WTC11 (cell line): ENCODE data around the gene PROSER3. TPM values are rescaled to one million over a fixed set of nuclear protein-coding genes. Genes with fewer than 3 reads are reported as not detected.

Source experiments
- ATAC-seq: fragments of 200-7000 bp; cut with Tn5 transposase; 2 replicates; pipeline ENCODE4 v1.10.0; 2021; ENCODE audit warnings: mild to moderate bottlenecking, moderate library complexity
- CTCF ChIA-PET: fragments of 300-600 bp; sonication (Branson Sonifier 250); formaldehyde crosslinking; loops from one replicate; lab custom pipeline; 2021; ENCODE audit warnings: antibody characterized with exemption; lab: Charles Lee
- POLR2A ChIA-PET: fragments of 350-600 bp; sonication (Branson Sonifier 250); formaldehyde crosslinking; loops from one replicate; lab custom pipeline; 2021; ENCODE audit warnings: antibody characterized with exemption; lab: Charles Lee
- DNase-seq: peaks from one replicate; pipeline ENCODE4 v3.0.0; 2021; ENCODE audit warnings: low spot score
- H3K27ac Mint-ChIP-seq: 2 replicates; pipeline ENCODE4 v1.8.0; 2021; ENCODE audit warnings: mixed read lengths
- H3K27me3 Mint-ChIP-seq: 2 replicates; pipeline ENCODE4 v1.8.0; 2021; ENCODE audit warnings: low read depth, mild to moderate bottlenecking, moderate library complexity, mixed read lengths
- H3K36me3 Mint-ChIP-seq: 2 replicates; pipeline ENCODE4 v1.8.0; 2021; ENCODE audit warnings: mixed read lengths
- H3K4me1 Mint-ChIP-seq: 2 replicates; pipeline ENCODE4 v1.8.0; 2022; ENCODE audit warnings: mixed read lengths
- H3K4me3 Mint-ChIP-seq: 2 replicates; pipeline ENCODE4 v1.8.0; 2021; ENCODE audit warnings: mild to moderate bottlenecking, moderate library complexity, mixed read lengths
- H3K9me3 Mint-ChIP-seq: 2 replicates; pipeline ENCODE4 v1.8.0; 2021; ENCODE audit warnings: mixed read lengths
- ATF3 ChIP-seq: sonication (generic); formaldehyde crosslinking; conservative IDR thresholded peaks from 2 replicates; pipeline ENCODE4 v1.8.1; 2022; ENCODE audit warnings: mild to moderate bottlenecking, missing genetic modification reagents
- CBFB ChIP-seq: sonication (generic); formaldehyde crosslinking; IDR thresholded peaks from 2 replicates; pipeline ENCODE4 v1.8.1; 2022; ENCODE audit warnings: mild to moderate bottlenecking, low read depth, missing genetic modification reagents
- GTF2I ChIP-seq: fragments of 250-450 bp; sonication (Bioruptor Pico); conservative IDR thresholded peaks from 2 replicates; pipeline ENCODE4 v1.4.0; 2021; ENCODE audit warnings: mild to moderate bottlenecking
- HMGA2 ChIP-seq: fragments of 250-450 bp; sonication (Bioruptor Pico); IDR thresholded peaks from 2 replicates; pipeline ENCODE4 v1.4.0; 2021; ENCODE audit warnings: mild to moderate bottlenecking, moderate library complexity
- HMGXB4 ChIP-seq: sonication (generic); formaldehyde crosslinking; IDR thresholded peaks from 2 replicates; pipeline ENCODE4 v1.8.1; 2023; ENCODE audit warnings: mild to moderate bottlenecking, moderate library complexity, missing genetic modification reagents
- IRF2 ChIP-seq: sonication (generic); formaldehyde crosslinking; IDR thresholded peaks from 2 replicates; pipeline ENCODE4 v1.8.0; 2022; ENCODE audit warnings: low read depth, missing genetic modification reagents, borderline replicate concordance
- JAZF1 ChIP-seq: fragments of 250-450 bp; sonication (Bioruptor Pico); IDR thresholded peaks from 2 replicates; pipeline ENCODE4 v1.9.0; 2021; ENCODE audit warnings: moderate library complexity, mild to moderate bottlenecking, inconsistent platforms
- KAT7 ChIP-seq: sonication (generic); formaldehyde crosslinking; IDR thresholded peaks from 2 replicates; pipeline ENCODE4 v1.8.1; 2023; ENCODE audit warnings: missing genetic modification reagents, mild to moderate bottlenecking, borderline replicate concordance
- MYBL2 ChIP-seq: sonication (generic); formaldehyde crosslinking; IDR thresholded peaks from 2 replicates; pipeline ENCODE4 v1.8.1; 2023; ENCODE audit warnings: mild to moderate bottlenecking, moderate library complexity, missing genetic modification reagents
- NR1H2 ChIP-seq: sonication (generic); formaldehyde crosslinking; IDR thresholded peaks from 2 replicates; pipeline ENCODE4 v1.9.0; 2021; ENCODE audit warnings: mild to moderate bottlenecking, moderate library complexity, missing genetic modification reagents
- RELA ChIP-seq: sonication (generic); formaldehyde crosslinking; IDR thresholded peaks from 2 replicates; pipeline ENCODE4 v1.8.1; 2022; ENCODE audit warnings: missing genetic modification reagents, mild to moderate bottlenecking, borderline replicate concordance
- RORB ChIP-seq: fragments of 250-450 bp; sonication (Bioruptor Pico); IDR thresholded peaks from 2 replicates; pipeline ENCODE4 v1.9.0; 2021; ENCODE audit warnings: mild to moderate bottlenecking
- SMAD4 ChIP-seq: sonication (generic); formaldehyde crosslinking; IDR thresholded peaks from 2 replicates; pipeline ENCODE4 v1.8.0; 2022; ENCODE audit warnings: mild to moderate bottlenecking, missing genetic modification reagents
- SOX15 ChIP-seq: fragments of 250-450 bp; sonication (Bioruptor Pico); IDR thresholded peaks from 2 replicates; pipeline ENCODE4 v1.9.0; 2021; ENCODE audit warnings: mild to moderate bottlenecking
- SP1 ChIP-seq: sonication (generic); formaldehyde crosslinking; conservative IDR thresholded peaks from 2 replicates; pipeline ENCODE4 v1.8.1; 2022; ENCODE audit warnings: missing genetic modification reagents
- ZNF232 ChIP-seq: sonication (generic); formaldehyde crosslinking; IDR thresholded peaks from 2 replicates; pipeline ENCODE4 v1.8.0; 2022; ENCODE audit warnings: mild to moderate bottlenecking, missing genetic modification reagents
- ZNF263 ChIP-seq: sonication (generic); formaldehyde crosslinking; IDR thresholded peaks from 2 replicates; pipeline ENCODE4 v1.8.1; 2022; ENCODE audit warnings: low read depth, mild to moderate bottlenecking, moderate library complexity, missing genetic modification reagents
- ZNF396 ChIP-seq: fragments of 250-450 bp; sonication (Bioruptor Pico); IDR thresholded peaks from 2 replicates; pipeline ENCODE4 v1.8.0; 2021; ENCODE audit warnings: mild to moderate bottlenecking, moderate library complexity, borderline replicate concordance
- ZNF416 ChIP-seq: fragments of 250-450 bp; sonication (Bioruptor Pico); IDR thresholded peaks from 2 replicates; pipeline ENCODE4 v1.9.0; 2021; ENCODE audit warnings: mild to moderate bottlenecking, inconsistent platforms
- ZNF423 ChIP-seq: fragments of 250-450 bp; sonication (Bioruptor Pico); IDR thresholded peaks from 2 replicates; pipeline ENCODE4 v2.1.2; 2022; ENCODE audit warnings: mild to moderate bottlenecking, moderate library complexity
- ZNF512 ChIP-seq: sonication (generic); formaldehyde crosslinking; IDR thresholded peaks from 2 replicates; pipeline ENCODE4 v1.8.1; 2022; ENCODE audit warnings: missing genetic modification reagents, borderline replicate concordance
- total RNA-seq: library from RNA; stranded (reverse); gene quantifications from 3 replicates; pipeline ENCODE4 v1.2.3, GENCODE V29; 2021
- TF ChIP-seq, protein P1 (sequence below): sonication (generic); formaldehyde crosslinking; IDR thresholded peaks from 2 replicates; pipeline ENCODE4 v1.8.0; 2022; ENCODE audit warnings: mild to moderate bottlenecking, missing genetic modification reagents
- TF ChIP-seq, protein P2 (sequence below): sonication (generic); formaldehyde crosslinking; IDR thresholded peaks from 2 replicates; pipeline ENCODE4 v1.8.1; 2022; ENCODE audit warnings: low read depth, mild to moderate bottlenecking, moderate library complexity, missing genetic modification reagents, borderline replicate concordance
- TF ChIP-seq, protein P3 (sequence below): fragments of 250-450 bp; sonication (Bioruptor Pico); conservative IDR thresholded peaks from 2 replicates; pipeline ENCODE4 v1.9.0; 2021; ENCODE audit warnings: mild to moderate bottlenecking

Gene PROSER3
- total RNA-seq, 1 experiment from 2014 or later = 32.9 TPM

- TF ChIP-seq, protein P1, sequence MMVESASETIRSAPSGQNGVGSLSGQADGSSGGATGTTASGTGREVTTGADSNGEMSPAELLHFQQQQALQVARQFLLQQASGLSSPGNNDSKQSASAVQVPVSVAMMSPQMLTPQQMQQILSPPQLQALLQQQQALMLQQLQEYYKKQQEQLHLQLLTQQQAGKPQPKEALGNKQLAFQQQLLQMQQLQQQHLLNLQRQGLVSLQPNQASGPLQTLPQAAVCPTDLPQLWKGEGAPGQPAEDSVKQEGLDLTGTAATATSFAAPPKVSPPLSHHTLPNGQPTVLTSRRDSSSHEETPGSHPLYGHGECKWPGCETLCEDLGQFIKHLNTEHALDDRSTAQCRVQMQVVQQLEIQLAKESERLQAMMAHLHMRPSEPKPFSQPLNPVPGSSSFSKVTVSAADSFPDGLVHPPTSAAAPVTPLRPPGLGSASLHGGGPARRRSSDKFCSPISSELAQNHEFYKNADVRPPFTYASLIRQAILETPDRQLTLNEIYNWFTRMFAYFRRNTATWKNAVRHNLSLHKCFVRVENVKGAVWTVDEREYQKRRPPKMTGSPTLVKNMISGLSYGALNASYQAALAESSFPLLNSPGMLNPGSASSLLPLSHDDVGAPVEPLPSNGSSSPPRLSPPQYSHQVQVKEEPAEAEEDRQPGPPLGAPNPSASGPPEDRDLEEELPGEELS = no peak
- TF ChIP-seq JAZF1 (CRISPR knock-in tag) = no peak
- no peak for TF ChIP-seq ZNF396 (CRISPR knock-in tag)
Measured at GRCh38 chr19:35752746-35753350, 5.1 kb upstream of the PROSER3 start (continued).

DNA sequence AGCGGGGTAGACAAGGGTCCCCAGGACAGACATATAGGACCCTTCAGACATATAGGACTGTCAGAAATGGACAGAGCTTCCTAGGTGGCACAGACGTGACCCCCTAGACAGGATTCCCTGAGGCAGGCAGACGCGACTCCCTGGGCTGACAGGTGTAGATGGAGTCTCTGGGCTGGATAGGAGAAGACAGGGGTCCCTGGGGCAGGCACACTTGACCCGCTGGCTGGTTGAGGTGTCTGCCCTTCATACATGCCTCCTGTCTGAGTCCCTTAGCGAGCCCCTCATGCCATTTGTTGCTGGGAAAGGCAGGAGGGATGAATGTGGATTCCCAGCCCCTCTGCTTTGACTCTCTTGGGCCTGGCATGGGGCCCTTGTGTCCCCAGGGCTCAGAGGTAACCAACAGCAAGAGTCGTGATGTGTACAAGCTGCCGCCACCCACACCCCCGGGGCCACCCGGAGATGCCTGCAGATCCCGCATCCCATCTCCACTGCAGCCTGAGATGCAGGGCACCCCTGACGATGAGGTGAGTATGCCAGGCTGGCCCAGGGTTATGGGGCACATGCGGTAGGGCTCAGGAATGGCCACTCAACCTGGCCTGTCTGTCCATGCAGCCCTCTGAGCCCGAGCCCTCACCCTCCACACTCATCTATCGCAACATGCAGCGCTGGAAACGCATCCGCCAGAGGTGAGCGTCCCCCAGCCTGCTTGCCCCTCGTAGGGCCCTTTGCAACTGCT, 4.2 kb upstream of the PROSER3 start:
- DNase-seq (no peak), ATAC-seq (no peak)
- Mint-ChIP-seq H3K27ac (no peak overlapping the region), H3K9me3 (no peaks in the 10 kb centered on the region), H3K36me3 (no peaks in the 10 kb centered on the region), H3K27me3 (peaks cover 23% of the 10 kb centered on the region), H3K4me1 (peaks cover 15% of the 10 kb centered on the region), H3K4me3 (no peak overlapping the region)
- CTCF ChIA-PET = no interaction called here
- POLR2A ChIA-PET = no interaction called here
- no peak for TF ChIP-seq ZNF423 (CRISPR knock-in tag)
- TF ChIP-seq GTF2I = no peak
- no peak for TF ChIP-seq IRF2 (CRISPR knock-in tag)
- TF ChIP-seq ZNF512 (CRISPR knock-in tag) = no peak
- TF ChIP-seq ZNF232 (CRISPR knock-in tag) = no peak
- TF ChIP-seq ZNF416 (CRISPR knock-in tag) = no peak
- TF ChIP-seq, protein P2, sequence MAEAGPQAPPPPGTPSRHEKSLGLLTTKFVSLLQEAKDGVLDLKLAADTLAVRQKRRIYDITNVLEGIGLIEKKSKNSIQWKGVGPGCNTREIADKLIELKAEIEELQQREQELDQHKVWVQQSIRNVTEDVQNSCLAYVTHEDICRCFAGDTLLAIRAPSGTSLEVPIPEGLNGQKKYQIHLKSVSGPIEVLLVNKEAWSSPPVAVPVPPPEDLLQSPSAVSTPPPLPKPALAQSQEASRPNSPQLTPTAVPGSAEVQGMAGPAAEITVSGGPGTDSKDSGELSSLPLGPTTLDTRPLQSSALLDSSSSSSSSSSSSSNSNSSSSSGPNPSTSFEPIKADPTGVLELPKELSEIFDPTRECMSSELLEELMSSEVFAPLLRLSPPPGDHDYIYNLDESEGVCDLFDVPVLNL (CRISPR knock-in tag) = no peak
- TF ChIP-seq SP1 (CRISPR knock-in tag) = no peak
- no peak for TF ChIP-seq KAT7 (CRISPR knock-in tag)
- no peak for TF ChIP-seq ATF3

DNA sequence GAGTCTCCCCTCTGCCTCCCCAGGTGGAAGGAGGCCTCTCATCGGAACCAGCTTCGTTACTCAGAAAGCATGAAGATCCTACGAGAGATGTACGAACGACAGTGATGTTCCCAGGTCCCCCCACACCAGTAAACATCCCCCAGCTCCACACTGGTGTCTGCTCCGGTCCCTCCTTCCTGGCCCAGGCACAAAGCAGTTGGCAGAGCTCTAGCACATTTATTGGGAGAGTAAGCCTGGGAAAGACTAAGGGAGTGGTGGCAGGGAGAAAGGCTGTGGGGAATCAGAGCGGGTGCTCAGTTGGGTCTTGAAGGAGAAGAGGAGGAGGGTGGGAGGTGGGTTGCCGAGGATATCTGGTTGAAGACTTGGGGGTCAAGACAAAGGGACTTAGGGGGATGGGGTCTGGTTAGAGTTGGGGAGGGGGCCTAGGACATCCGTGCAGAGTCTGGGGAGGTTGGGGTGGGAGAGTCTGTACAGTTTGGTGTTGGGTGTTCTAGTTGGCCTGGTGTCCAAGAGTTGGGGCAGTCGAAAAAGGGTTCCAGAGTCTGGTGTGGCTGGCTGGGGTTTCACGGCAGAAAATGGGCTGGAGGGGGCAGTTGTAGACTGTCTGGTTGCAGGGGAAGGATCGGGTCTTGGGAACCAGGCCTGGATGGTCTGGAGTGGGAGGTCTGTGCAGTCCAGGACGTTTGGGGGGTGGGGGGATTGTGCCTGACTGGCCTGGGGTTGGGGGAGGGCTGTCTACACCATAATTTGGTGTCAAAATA, 3.4 kb upstream of the PROSER3 start:
- Mint-ChIP-seq H3K4me3 (peak overlapping the region; percentile 68), H3K36me3 (no peaks in the 10 kb centered on the region), H3K27me3 (peaks cover 23% of the 10 kb centered on the region), H3K9me3 (no peaks in the 10 kb centered on the region), H3K27ac (no peak overlapping the region), H3K4me1 (peaks cover 16% of the 10 kb centered on the region)
- POLR2A ChIA-PET = no interaction called here
- ATAC-seq (no peak), DNase-seq (no peak)
- CTCF ChIA-PET = no interaction called here
- TF ChIP-seq CBFB (CRISPR knock-in tag) (no peak), HMGXB4 (CRISPR knock-in tag) (no peak), SOX15 (CRISPR knock-in tag) (no peak), MYBL2 (CRISPR knock-in tag) (no peak), HMGA2 (CRISPR knock-in tag) (no peak), ZNF263 (CRISPR knock-in tag) (no peak), NR1H2 (CRISPR knock-in tag) (no peak), RORB (CRISPR knock-in tag) (no peak), JAZF1 (CRISPR knock-in tag) (no peak), SMAD4 (CRISPR knock-in tag) (no peak), RELA (CRISPR knock-in tag) (no peak), SP1 (CRISPR knock-in tag) (no peak)
- TF ChIP-seq, protein P3, sequence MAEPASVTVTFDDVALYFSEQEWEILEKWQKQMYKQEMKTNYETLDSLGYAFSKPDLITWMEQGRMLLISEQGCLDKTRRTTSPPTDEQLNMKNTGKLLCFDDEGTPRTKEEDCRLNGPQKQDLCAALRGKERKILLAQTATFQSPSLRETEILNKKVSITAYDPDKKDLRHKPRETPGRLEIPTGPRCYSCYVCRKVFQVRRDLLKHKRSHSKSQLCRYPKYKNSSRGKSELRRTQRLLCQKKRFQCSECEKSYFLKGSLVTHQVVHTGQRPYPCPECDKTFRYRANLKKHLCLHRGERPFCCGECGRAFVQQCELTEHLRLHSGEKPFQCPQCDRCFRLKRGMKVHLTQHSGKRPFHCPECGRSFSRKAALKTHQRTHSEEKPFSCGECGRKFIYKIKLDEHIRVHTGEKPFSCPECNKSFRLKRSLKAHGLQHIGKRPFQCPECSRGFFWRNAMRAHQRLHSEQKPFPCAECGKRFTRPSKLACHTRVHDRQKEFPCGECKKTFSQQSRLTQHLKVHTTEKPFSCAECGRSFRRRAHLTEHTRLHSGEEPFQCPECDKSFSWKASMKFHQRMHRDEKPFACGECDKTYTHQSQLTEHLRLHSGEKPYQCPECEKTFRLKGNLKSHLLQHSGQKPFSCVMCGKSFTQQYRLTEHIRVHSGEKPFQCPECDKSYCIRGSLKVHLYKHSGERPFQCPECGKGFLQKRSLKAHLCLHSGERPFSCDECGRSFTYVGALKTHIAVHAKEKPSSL (CRISPR knock-in tag) = no peak
